GM04504 (cell line): ENCODE data around the gene LARGE2.

Experiments
- DNase-seq: peaks from one replicate; pipeline ENCODE4 v3.0.0-alpha.2; 2012; ENCODE audit warnings: low read depth

Gene LARGE2

GRCh38 chr11:45917286-45917622, 5.2 kb upstream of the LARGE2 start:
- DNase-seq = no peak

- peak; percentile 100 for DNase-seq
These were observed 4.7 kb upstream of the LARGE2 start, which contains the start of gene PEX16 for GRCh38 chr11:45917623-45918330. Gene PEX16, minus strand, starts transcription at chr11:45917877. Its CDS starts 66 bp downstream, at chr11:45917811.

GRCh38 chr11:45918331-45918941, 4.0 kb upstream of the LARGE2 start:
- DNase-seq = peak; percentile 44

- no peak for DNase-seq
These were observed 3.3 kb upstream of the LARGE2 start for GRCh38 chr11:45918962-45919675.

- no peak for DNase-seq
These were observed 2.5 kb upstream of the LARGE2 start for GRCh38 chr11:45919806-45920530.

- no peak for DNase-seq
These were observed 1.7 kb upstream of the LARGE2 start for GRCh38 chr11:45920531-45921477.

GRCh38 chr11:45921561-45922424, 663 bp upstream of the LARGE2 start:
- no peak for DNase-seq

- no peak for DNase-seq
These were observed 1.8 kb downstream of the LARGE2 start for GRCh38 chr11:45924036-45924915.

GRCh38 chr11:45924927-45925326, 2.5 kb downstream of the LARGE2 start:
- no peak for DNase-seq

GRCh38 chr11:45925550-45925949, 3.1 kb downstream of the LARGE2 start:
- DNase-seq = no peak

- DNase-seq = no peak
These were observed 3.5 kb downstream of the LARGE2 start for GRCh38 chr11:45926001-45926401.

GRCh38 chr11:45926536-45927331, 4.3 kb downstream of the LARGE2 start:
- no peak for DNase-seq

GRCh38 chr11:45927332-45927683, 4.9 kb downstream of the LARGE2 start:
- no peak for DNase-seq

GRCh38 chr11:45927684-45928413, 5.4 kb downstream of the LARGE2 start:
- no peak for DNase-seq

GRCh38 chr11:45928535-45929215, 6.2 kb downstream of the LARGE2 start:
- no peak for DNase-seq

- DNase-seq = no peak
These were observed 7.1 kb downstream of the LARGE2 start for GRCh38 chr11:45929486-45930030.
